HG03159 (cell line): ENCODE results near the gene DAP3.
"Not testable (repeated sequence)": the region's sequence is repeated elsewhere in the genome, so short reads cannot be mapped to it uniquely, and the experiment has no call there.

Experiments used
- ATAC-seq: cut with Tn5 transposase; IDR thresholded peaks from one replicate; pipeline ENCODE4 v1.9.1; 2021; ENCODE audit warnings: mild to moderate bottlenecking, moderate library complexity; ENCODE audit not compliant: unreplicated experiment

Gene DAP3

DNA sequence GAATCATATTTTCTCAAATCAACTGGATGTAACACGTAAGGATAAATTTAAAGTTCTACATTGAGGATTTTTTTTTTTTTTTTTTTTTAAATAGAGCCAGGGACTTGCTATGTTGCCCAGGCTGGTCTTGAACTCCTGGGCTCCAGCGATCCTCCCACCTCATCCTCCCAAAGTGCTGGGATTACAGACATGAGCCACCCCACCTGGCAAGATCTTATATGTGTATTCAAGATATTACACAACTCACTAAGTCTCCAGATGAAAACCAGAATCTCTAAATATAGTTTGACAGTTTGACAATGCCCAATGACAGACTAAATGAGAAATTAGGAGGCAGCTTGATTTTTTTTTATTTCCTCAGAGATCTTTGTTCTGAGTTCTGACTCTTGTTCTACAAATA is 7.1 kb upstream of the DAP3 start:
- ATAC-seq: no peak

DNA sequence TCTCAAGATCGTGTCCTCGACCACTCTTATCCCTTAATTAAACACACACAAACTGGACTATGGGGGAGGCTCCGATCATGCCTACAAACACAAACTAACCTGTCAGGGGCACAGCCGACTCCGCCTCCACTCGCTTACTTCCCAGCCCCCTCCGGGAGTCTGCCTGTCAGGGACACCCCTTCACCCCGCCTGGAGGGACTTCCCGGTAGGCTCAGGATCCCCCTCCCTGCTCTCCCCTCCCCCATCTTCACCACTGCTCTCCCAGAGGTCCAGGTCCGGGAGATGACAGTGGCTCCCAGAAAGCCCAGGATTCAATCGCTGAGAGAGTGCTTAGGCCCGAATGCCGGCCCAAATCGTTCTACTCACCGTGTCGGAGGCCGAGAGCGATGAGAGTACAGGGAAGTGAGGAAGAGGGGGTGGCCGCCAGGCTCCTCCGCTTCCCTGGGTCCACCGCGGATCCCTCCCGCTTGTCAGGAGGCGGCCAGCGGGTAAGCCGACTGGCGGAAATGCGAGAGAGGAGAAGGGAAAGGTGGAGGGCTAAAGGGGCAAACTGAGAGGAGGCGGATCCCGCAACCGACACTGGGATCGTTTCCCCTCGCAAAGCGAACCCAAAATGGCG is 1.1 kb upstream of the DAP3 start:
- ATAC-seq: peak; percentile 23

GRCh38 chr1:155688324-155689080 is 389 bp upstream of the DAP3 start, which contains the start of gene YY1AP1:
Gene YY1AP1, minus strand, starts transcription at chr1:155688774. Its CDS starts 8,338 bp downstream, at chr1:155680436.
- peak; percentile 79 for ATAC-seq

DNA sequence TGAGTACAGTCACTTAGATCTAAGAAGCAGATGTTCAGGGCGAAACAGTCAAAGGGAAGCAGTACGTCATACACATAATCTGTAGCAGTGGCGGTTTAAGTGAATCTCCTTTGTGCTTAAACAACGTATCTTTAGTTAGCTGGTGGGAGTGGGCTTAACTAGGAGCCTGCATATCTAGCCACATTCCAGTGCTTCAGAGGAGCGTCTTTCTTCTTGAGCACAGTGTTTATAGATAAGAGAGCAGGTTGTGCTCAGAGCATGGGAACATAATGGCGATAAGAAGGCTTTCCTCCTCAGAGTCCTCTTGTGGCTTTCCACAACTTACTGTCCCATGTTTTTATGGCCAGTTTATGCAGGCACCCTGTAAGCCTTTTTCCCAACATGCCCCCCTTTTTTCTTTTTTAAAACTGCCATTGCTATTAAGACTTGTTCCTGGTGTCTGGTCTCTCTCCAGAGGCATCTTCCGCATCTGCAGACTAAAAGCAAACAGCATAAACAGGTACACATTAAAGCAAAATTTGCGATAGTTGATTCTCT is 3.2 kb downstream of the DAP3 start:
- no peak for ATAC-seq

DNA sequence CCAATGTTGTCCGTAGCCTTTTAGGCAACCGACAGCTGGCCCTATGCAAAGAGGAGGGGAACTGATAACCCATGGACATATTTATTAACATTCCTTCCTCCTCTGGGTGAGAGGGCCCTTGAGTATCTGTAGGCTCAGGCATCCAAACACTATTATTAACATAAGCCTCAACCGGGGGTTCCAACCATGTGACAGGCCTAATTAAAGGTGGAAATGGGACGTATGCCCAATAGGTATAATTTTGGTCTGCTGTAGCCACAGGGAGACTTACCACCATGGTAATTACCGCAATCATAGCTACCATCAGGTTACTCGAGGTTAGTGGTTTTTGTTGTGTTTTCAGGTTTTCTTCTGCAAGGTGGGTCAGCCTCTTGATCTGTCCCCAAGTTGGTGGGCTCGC is 5.3 kb downstream of the DAP3 start:
- ATAC-seq: no peak

- no peak for ATAC-seq
Measured at GRCh38 chr1:155695072-155695471, 6.2 kb downstream of the DAP3 start.

DNA sequence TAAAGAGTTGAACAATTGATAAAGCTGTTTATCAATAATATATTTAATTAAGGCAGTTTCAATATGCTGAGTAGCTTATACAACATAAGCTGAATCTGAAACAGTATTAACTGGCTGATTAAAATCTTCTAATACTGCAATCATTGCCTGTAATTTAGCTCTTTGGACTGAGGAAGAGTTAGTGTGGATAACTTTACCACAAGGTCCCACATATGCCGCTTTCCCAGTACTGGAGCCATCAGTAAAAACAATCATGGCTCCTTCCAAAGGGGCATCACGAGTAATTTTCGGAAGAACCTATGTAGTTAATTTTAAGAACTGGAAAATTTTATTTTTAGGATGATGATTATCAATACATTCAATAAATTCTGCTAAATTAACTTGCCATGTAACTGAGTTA is 6.7 kb downstream of the DAP3 start:
- no peak for ATAC-seq

- ATAC-seq: no peak
Measured at GRCh38 chr1:155696524-155696923, 7.6 kb downstream of the DAP3 start.

- no peak for ATAC-seq
Measured at GRCh38 chr1:155697046-155697445, 8.2 kb downstream of the DAP3 start.

DNA sequence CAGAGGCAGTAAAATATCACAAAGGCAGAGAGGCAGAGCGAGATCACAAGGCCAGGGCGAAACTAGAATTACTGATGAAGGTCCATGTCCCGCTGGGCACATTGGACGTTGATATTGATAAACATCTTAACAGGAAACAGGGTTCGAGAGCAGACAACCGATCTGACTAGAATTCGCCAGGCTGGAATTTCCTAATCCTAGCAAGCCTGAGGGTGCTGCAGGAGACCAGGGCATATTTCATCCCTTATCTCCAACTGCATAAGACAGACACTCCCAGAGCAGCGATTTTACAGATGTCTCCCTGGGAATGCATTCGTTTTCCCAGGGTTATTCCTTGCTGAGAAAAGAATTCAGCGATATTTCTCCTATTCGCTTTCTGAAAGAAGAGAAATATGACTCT is 8.7 kb downstream of the DAP3 start:
- not testable (repeated sequence) for ATAC-seq

- ATAC-seq: no peak
Measured at GRCh38 chr1:155698382-155699038, 9.6 kb downstream of the DAP3 start.

DNA sequence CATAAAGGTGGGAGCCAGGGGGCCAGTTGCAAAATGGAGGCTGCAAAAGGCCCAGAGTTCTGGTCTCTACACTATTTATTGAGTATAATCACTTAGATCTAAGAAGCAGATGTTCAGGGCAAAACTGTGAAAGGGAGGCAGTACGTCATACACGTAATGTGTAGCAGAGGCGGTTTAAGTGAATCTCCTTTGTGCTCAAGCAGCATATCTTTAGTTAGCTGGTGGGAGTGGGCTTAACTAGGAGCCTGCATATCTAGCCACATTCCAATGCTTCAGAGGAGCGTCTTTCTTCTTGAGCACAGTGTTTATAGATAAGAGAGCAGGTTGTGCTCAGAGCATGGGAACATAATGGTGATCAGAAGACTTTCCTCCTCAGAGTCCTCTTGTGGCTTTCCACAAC is 10.2 kb downstream of the DAP3 start:
- ATAC-seq: not testable (repeated sequence)

GRCh38 chr1:155701675-155702074 is 12.8 kb downstream of the DAP3 start:
- ATAC-seq: not testable (repeated sequence)

DNA sequence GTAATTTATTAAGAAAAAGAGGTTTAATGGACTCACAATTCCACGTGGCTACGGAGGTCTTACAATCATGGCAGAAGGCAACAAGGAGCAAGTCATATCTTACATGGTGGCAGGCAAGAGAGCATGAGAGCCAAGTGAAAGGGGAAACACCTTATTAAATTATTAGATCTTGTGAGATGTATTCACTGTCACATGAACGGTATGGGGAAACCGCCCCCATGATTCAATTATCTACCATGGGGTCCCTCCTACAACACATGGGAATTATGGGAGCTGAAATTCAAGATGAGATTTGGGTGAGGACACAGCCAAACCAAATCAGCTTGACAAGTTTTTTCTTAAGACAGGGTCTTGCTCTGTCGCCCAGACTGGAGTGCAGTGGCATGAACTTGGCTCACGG is 14.3 kb downstream of the DAP3 start:
- ATAC-seq: no peak

DNA sequence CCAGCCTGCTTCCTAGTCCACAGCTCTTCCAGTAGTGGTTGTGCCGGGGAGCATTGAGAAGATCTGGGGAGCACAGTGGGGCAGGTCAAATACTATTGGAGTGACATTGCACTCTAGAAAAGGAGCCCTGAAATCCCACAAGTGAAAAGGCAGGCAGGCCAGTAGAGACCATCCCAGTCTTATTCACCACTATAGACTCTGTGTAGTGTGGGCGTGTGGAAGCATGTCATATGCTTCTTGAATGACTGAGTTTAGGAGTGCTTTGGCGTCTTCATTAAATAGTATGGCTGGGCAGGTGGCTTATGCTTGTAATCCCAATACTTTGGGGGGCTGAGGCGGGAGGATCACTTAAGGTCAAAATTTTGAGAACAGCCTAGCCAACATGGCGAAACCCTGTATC is 15.5 kb downstream of the DAP3 start:
- not testable (repeated sequence) for ATAC-seq

- no peak for ATAC-seq
Measured at GRCh38 chr1:155706139-155706538, 17.2 kb downstream of the DAP3 start.

GRCh38 chr1:155709391-155709790 is 20.5 kb downstream of the DAP3 start:
- no peak for ATAC-seq

DNA sequence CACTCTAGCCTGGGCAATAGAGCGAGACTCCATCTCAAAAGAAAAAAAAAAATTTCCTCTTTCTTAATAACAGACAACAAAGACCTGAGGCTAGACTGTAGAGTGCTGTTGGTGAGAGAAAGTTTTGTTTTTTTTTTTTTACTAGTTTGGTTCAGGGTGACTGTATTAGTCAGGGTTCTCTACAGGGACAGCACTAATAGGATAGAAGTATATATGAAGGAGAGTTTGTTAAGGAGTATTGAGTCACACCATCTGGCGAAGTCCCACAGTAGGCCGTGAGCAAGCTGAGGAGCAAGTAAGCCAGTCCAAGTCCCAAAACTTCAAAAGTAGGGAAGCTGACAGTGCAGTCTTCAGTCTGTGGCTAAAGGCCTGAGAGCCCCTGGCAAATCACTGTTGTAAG is 22.6 kb downstream of the DAP3 start:
- ATAC-seq: not testable (repeated sequence)

GRCh38 chr1:155712636-155713035 is 23.7 kb downstream of the DAP3 start:
- ATAC-seq: not testable (repeated sequence)

- no peak for ATAC-seq
Measured at GRCh38 chr1:155713075-155713474, 24.2 kb downstream of the DAP3 start.

- not testable (repeated sequence) for ATAC-seq
Measured at GRCh38 chr1:155715056-155715455, 26.2 kb downstream of the DAP3 start.

DNA sequence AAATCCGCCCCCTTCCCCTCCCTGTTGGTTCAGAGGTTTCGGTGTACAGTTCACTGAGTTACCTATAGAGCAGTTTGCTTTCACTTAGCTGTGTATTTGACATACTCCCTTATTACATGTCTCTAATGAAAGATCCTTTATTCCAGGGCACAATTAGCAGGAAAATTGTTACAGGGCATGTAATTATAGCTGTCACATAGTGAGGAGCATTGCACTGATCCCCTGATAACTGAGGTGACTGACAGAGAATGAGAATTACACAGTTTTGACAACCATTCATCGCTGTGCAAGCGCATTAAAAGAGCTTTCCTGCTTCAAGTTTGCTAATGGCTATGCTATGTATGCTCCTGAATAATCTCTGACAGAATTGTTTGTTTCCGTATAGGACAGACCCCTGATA is 26.9 kb downstream of the DAP3 start:
- no peak for ATAC-seq
